Naive thymus-derived CD4-positive, alpha-beta T cell (primary cell): ENCODE results near the gene QPCT. TPM values are rescaled to one million over a fixed set of nuclear protein-coding genes. Genes with fewer than 3 reads are reported as not detected.
A peak's percentile ranks its signal among the peaks of the same experiment; 100 is the strongest.

Experiments
- ATAC-seq: fragments of 150-1000 bp; cut with Tn5 transposase; 2 replicates; pipeline ENCODE4 v1.10.0; 2021; ENCODE audit warnings: mild to moderate bottlenecking, moderate library complexity
- CTCF ChIA-PET: fragments of 350-600 bp; sonication (Branson Sonifier 250); formaldehyde crosslinking; loops from one replicate; lab custom pipeline; 2021; ENCODE audit warnings: antibody characterized with exemption; lab: Charles Lee
- POLR2A ChIA-PET: fragments of 350-600 bp; sonication (Branson Sonifier 250); formaldehyde crosslinking; loops from one replicate; lab custom pipeline; 2021; ENCODE audit warnings: antibody characterized with exemption, inconsistent platforms; lab: Charles Lee
- DNase-seq, 9 donors: peaks; one replicate each; pipeline versions ENCODE4 v3.0.0 to v3.0.0-alpha.2; 2020 to 2022; ENCODE audit warnings: mixed read lengths in 1 of 9
- H3K27ac ChIP-seq: one replicate; pipeline ENCODE4 v1.7.0; 2013; ENCODE audit warnings: mild to moderate bottlenecking, low read depth, low read length, moderate library complexity
- H3K27me3 ChIP-seq, 2 donors: one replicate each; pipeline ENCODE4 v1.7.0; 2013; ENCODE audit warnings: low read length in 2 of 2, mild to moderate bottlenecking in 2 of 2, moderate library complexity in 2 of 2; ENCODE audit not compliant: control insufficient read depth in 2 of 2, insufficient read depth in 2 of 2
- H3K36me3 ChIP-seq, 3 experiments: 1 replicate in 2 of 3; 2 replicates in 1 of 3; pipeline ENCODE4 v1.7.0; 2013; ENCODE audit warnings: low read length in 3 of 3, mild to moderate bottlenecking in 3 of 3, moderate library complexity in 1 of 3; ENCODE audit not compliant: insufficient read depth in 3 of 3, control insufficient read depth in 2 of 3
- H3K4me1 ChIP-seq, 2 donors: one replicate each; pipeline ENCODE4 v1.7.0; 2013; ENCODE audit warnings: low read length in 2 of 2, mild to moderate bottlenecking in 2 of 2, moderate library complexity in 1 of 2; ENCODE audit not compliant: control insufficient read depth in 2 of 2, insufficient read depth in 2 of 2
- H3K4me3 ChIP-seq: 2 replicates; pipeline ENCODE4 v1.7.0; 2013; ENCODE audit warnings: mild to moderate bottlenecking, low read length
- H3K9me3 ChIP-seq, 3 experiments: 1 replicate in 2 of 3; 2 replicates in 1 of 3; pipeline ENCODE4 v1.7.0; 2013; ENCODE audit warnings: low read length in 3 of 3; ENCODE audit not compliant: control insufficient read depth in 2 of 3
- H3K27ac Mint-ChIP-seq, 9 donors: one replicate each; pipeline ENCODE4 v1.8.0; 2020 to 2022; ENCODE audit warnings: mixed read lengths in 9 of 9, mild to moderate bottlenecking in 8 of 9, moderate library complexity in 5 of 9, inconsistent platforms in 2 of 9
- H3K27me3 Mint-ChIP-seq, 5 donors: one replicate each; pipeline ENCODE4 v1.8.0; 2021 to 2022; ENCODE audit warnings: mixed read lengths in 5 of 5, mild to moderate bottlenecking in 1 of 5
- H3K36me3 Mint-ChIP-seq, 5 donors: one replicate each; pipeline ENCODE4 v1.8.0; 2020 to 2022; ENCODE audit warnings: mixed read lengths in 5 of 5, mild to moderate bottlenecking in 3 of 5, inconsistent platforms in 1 of 5
- H3K4me1 Mint-ChIP-seq, 7 donors: one replicate each; pipeline ENCODE4 v1.8.0; 2020 to 2022; ENCODE audit warnings: mixed read lengths in 7 of 7, mild to moderate bottlenecking in 3 of 7, inconsistent platforms in 1 of 7
- H3K4me3 Mint-ChIP-seq, 10 donors: one replicate each; pipeline ENCODE4 v1.8.0; 2020 to 2022; ENCODE audit warnings: mild to moderate bottlenecking in 10 of 10, mixed read lengths in 10 of 10, moderate library complexity in 6 of 10, inconsistent platforms in 2 of 10
- H3K9me3 Mint-ChIP-seq, 11 donors: one replicate each; pipeline ENCODE4 v1.8.0; 2020 to 2022; ENCODE audit warnings: mixed read lengths in 11 of 11, mild to moderate bottlenecking in 4 of 11, inconsistent platforms in 1 of 11, moderate library complexity in 1 of 11
- intact Hi-C, 2 donors: fragments of 100-400 bp; cut with micrococcal nuclease; formaldehyde crosslinking; loops; one replicate each; pipeline ENCODE4 v1.15.1; 2023
- polyA plus RNA-seq, 2 donors: library from polyadenylated mRNA; unstranded; fragments of 300-500 nt; fragmentation: Illumina TruSeq; gene quantifications; one replicate each; pipeline ENCODE4 v1.2.3, GENCODE V29; 2021
- total RNA-seq, 6 experiments: library from RNA in 5 of 6; stranded (reverse) in 5 of 6; gene quantifications; 1 replicate in 5 of 6; 2 replicates in 1 of 6; pipeline ENCODE4 v1.2.3 and lab custom pipeline; 2021 to 2026

The QPCT gene
- total and polyA plus RNA-seq, 7 experiments from 2014 or later = 0.36 to 15.1 (median 0.70) TPM

GRCh38 chr2:37414470-37414949 lies 70.1 kb downstream of the QPCT start:
- ChIA-PET CTCF (interaction anchor here (0.6 to 12.0 kb wide), 25 partner anchors 9 to 473 kb away, joined by 3 to 209 read pairs (median 3); no protein-coding TSS in a partner anchor), POLR2A (interaction anchor here (1.6 kb wide), 1 partner anchor 418 kb away, joined by 6 read pairs; no protein-coding TSS in a partner anchor)
- peaks cover 0 to 7% (median 5%) of the 10 kb centered on the region in 7 donors for H3K4me1 Mint-ChIP-seq
- H3K36me3 Mint-ChIP-seq = no peaks in the 10 kb centered on the region
- H3K27ac Mint-ChIP-seq = no peak overlapping the region
- no peak overlapping the region for H3K4me3 Mint-ChIP-seq
- no peaks in the 10 kb centered on the region for H3K9me3 Mint-ChIP-seq
- H3K27me3 ChIP-seq = no peaks in the 10 kb centered on the region
- H3K36me3 ChIP-seq = no peaks in the 10 kb centered on the region
- no peak overlapping the region for H3K27ac ChIP-seq
- ATAC-seq = peak; percentile 85
- intact Hi-C loops = loop anchor here (1.0 to 10.0 kb wide), 9 partner anchors 18 to 478 kb away; no protein-coding TSS in a partner anchor
- H3K27me3 Mint-ChIP-seq = peaks cover 0 to 17% (median 0%) of the 10 kb centered on the region in 5 donors
- H3K4me1 ChIP-seq = no peaks in the 10 kb centered on the region
- H3K9me3 ChIP-seq = no peaks in the 10 kb centered on the region
- DNase-seq = peak in 6 of 9 donors; percentile 28 to 63 (median 57)
- no peak overlapping the region for H3K4me3 ChIP-seq

- Mint-ChIP-seq H3K9me3 (no peaks in the 10 kb centered on the region), H3K27ac (no peak overlapping the region), H3K27me3 (peaks cover 0 to 17% (median 0%) of the 10 kb centered on the region in 5 donors), H3K4me1 (peaks cover 0 to 7% (median 5%) of the 10 kb centered on the region in 7 donors), H3K4me3 (no peak overlapping the region), H3K36me3 (no peaks in the 10 kb centered on the region)
- intact Hi-C loops = loop anchor here in 1 of 2 donors (10.0 kb wide), 1 partner anchor 300 kb away; no protein-coding TSS in a partner anchor
- Histone ChIP-seq H3K36me3 (no peaks in the 10 kb centered on the region), H3K9me3 (no peaks in the 10 kb centered on the region), H3K27me3 (no peaks in the 10 kb centered on the region), H3K27ac (no peak overlapping the region), H3K4me3 (no peak overlapping the region), H3K4me1 (no peaks in the 10 kb centered on the region)
- CTCF ChIA-PET = interaction anchor here (0.6 to 12.0 kb wide), 26 partner anchors 10 to 472 kb away, joined by 3 to 209 read pairs (median 4); no protein-coding TSS in a partner anchor
- POLR2A ChIA-PET = interaction anchor here (1.6 kb wide), 1 partner anchor 417 kb away, joined by 6 read pairs; no protein-coding TSS in a partner anchor
- ATAC-seq = no peak
- no peak for DNase-seq
Measured at GRCh38 chr2:37415128-37415820, 70.8 kb downstream of the QPCT start.

GRCh38 chr2:37417321-37417720 lies 72.9 kb downstream of the QPCT start:
- no peak for DNase-seq
- no peak overlapping the region for H3K27ac ChIP-seq
- ChIA-PET POLR2A (no interaction called here), CTCF (interaction anchor here (0.6 to 12.0 kb wide), 3 partner anchors 35 to 413 kb away, joined by 4 to 209 read pairs (median 5); no protein-coding TSS in a partner anchor)
- Mint-ChIP-seq H3K4me1 (peaks cover 0 to 7% (median 5%) of the 10 kb centered on the region in 7 donors), H3K27me3 (peaks cover 0 to 7% (median 0%) of the 10 kb centered on the region in 5 donors), H3K4me3 (no peak overlapping the region), H3K9me3 (no peaks in the 10 kb centered on the region), H3K36me3 (no peaks in the 10 kb centered on the region), H3K27ac (no peak overlapping the region)
- no peaks in the 10 kb centered on the region for H3K4me1 ChIP-seq
- no peaks in the 10 kb centered on the region for H3K27me3 ChIP-seq
- intact Hi-C loops = loop anchor here in 1 of 2 donors (10.0 kb wide), 1 partner anchor 297 kb away; no protein-coding TSS in a partner anchor
- H3K36me3 ChIP-seq = no peaks in the 10 kb centered on the region
- H3K9me3 ChIP-seq = no peaks in the 10 kb centered on the region
- H3K4me3 ChIP-seq = no peak overlapping the region
- no peak for ATAC-seq

- Mint-ChIP-seq H3K27ac (no peak overlapping the region), H3K36me3 (no peaks in the 10 kb centered on the region), H3K4me1 (peaks cover 0 to 7% (median 5%) of the 10 kb centered on the region in 7 donors), H3K4me3 (no peak overlapping the region), H3K9me3 (peaks cover 0 to 2% (median 0%) of the 10 kb centered on the region in 11 donors), H3K27me3 (no peaks in the 10 kb centered on the region)
- POLR2A ChIA-PET = no interaction called here
- DNase-seq (no peak), ATAC-seq (no peak)
- Histone ChIP-seq H3K4me1 (no peaks in the 10 kb centered on the region), H3K36me3 (no peaks in the 10 kb centered on the region), H3K27me3 (no peaks in the 10 kb centered on the region), H3K9me3 (no peaks in the 10 kb centered on the region), H3K4me3 (no peak overlapping the region), H3K27ac (no peak overlapping the region)
- CTCF ChIA-PET = interaction anchor here (12.0 kb wide), 1 partner anchor 412 kb away, joined by 209 read pairs; no protein-coding TSS in a partner anchor
- intact Hi-C loops = loop anchor here in 1 of 2 donors (10.0 kb wide), 1 partner anchor 296 kb away; no protein-coding TSS in a partner anchor
Measured at GRCh38 chr2:37418956-37419355, 74.5 kb downstream of the QPCT start.

- ChIA-PET CTCF (no interaction called here), POLR2A (no interaction called here)
- Histone ChIP-seq H3K4me3 (no peak overlapping the region), H3K9me3 (no peaks in the 10 kb centered on the region), H3K27ac (no peak overlapping the region), H3K4me1 (no peaks in the 10 kb centered on the region), H3K36me3 (no peaks in the 10 kb centered on the region), H3K27me3 (no peaks in the 10 kb centered on the region)
- H3K4me3 Mint-ChIP-seq = no peak overlapping the region
- peaks cover 0 to 2% (median 0%) of the 10 kb centered on the region in 5 donors for H3K27me3 Mint-ChIP-seq
- H3K4me1 Mint-ChIP-seq = peaks cover 0 to 2% (median 0%) of the 10 kb centered on the region in 7 donors
- peaks cover 0 to 3% (median 0%) of the 10 kb centered on the region in 5 donors for H3K36me3 Mint-ChIP-seq
- intact Hi-C loops = no loop called here
- H3K27ac Mint-ChIP-seq = no peak overlapping the region
- ATAC-seq (no peak), DNase-seq (no peak)
- peaks cover 0 to 4% (median 0%) of the 10 kb centered on the region in 11 donors for H3K9me3 Mint-ChIP-seq
Measured at GRCh38 chr2:37421686-37422085, 77.3 kb downstream of the QPCT start.

GRCh38 chr2:37422816-37423215 lies 78.4 kb downstream of the QPCT start:
- H3K36me3 Mint-ChIP-seq = peaks cover 0 to 3% (median 0%) of the 10 kb centered on the region in 5 donors
- Histone ChIP-seq H3K4me1 (no peaks in the 10 kb centered on the region), H3K36me3 (no peaks in the 10 kb centered on the region), H3K9me3 (no peaks in the 10 kb centered on the region), H3K27me3 (no peaks in the 10 kb centered on the region), H3K4me3 (no peak overlapping the region), H3K27ac (no peak overlapping the region)
- no peak for DNase-seq
- no peak for ATAC-seq
- intact Hi-C loops = no loop called here
- H3K4me3 Mint-ChIP-seq = no peak overlapping the region
- peak overlapping the region in 1 of 9 donors; percentile 7 for H3K27ac Mint-ChIP-seq
- peaks cover 0 to 2% (median 0%) of the 10 kb centered on the region in 5 donors for H3K27me3 Mint-ChIP-seq
- ChIA-PET CTCF (no interaction called here), POLR2A (no interaction called here)
- H3K9me3 Mint-ChIP-seq = peaks cover 0 to 4% (median 0%) of the 10 kb centered on the region in 11 donors
- H3K4me1 Mint-ChIP-seq = peaks cover 0 to 2% (median 0%) of the 10 kb centered on the region in 7 donors
